MM.1S (cell line): Measurements from ENCODE around the gene HERC4.
"Not testable (repeated sequence)": the region's sequence is repeated elsewhere in the genome, so short reads cannot be mapped to it uniquely, and the experiment has no call there.

Experiments used
- DNase-seq: peaks from one replicate; pipeline ENCODE4 v3.0.0-alpha.2; 2015
- H2AFZ ChIP-seq: fragments of 300-600 bp; sonication (generic); 2 replicates; pipeline ENCODE4 v1.6.0; 2016; ENCODE audit warnings: antibody characterized with exemption, low read length
- H3F3A ChIP-seq: fragments of 300-600 bp; sonication (generic); 2 replicates; pipeline ENCODE4 v1.6.1; 2016; ENCODE audit warnings: mild to moderate bottlenecking, antibody characterized with exemption, low read length, moderate library complexity, mixed read lengths; ENCODE audit not compliant: insufficient read depth
- H3K27ac ChIP-seq: fragments of 300-600 bp; sonication (generic); 2 replicates; pipeline ENCODE4 v1.5.1; 2016; ENCODE audit warnings: mild to moderate bottlenecking, low read length
- H3K27me3 ChIP-seq: fragments of 300-600 bp; sonication (generic); replicated peaks from 2 replicates; pipeline ENCODE4 v1.6.0; 2016; ENCODE audit warnings: low read length; ENCODE audit not compliant: insufficient read depth
- H3K36me3 ChIP-seq: fragments of 300-600 bp; sonication (generic); replicated peaks from 2 replicates; pipeline ENCODE4 v1.6.1; 2016; ENCODE audit warnings: mild to moderate bottlenecking, low read length, mixed read lengths; ENCODE audit not compliant: insufficient read depth
- H3K4me1 ChIP-seq: fragments of 300-600 bp; sonication (generic); 2 replicates; pipeline ENCODE4 v1.6.1; 2016; ENCODE audit warnings: low read length, mixed read lengths
- H3K4me2 ChIP-seq: fragments of 300-600 bp; sonication (generic); 2 replicates; pipeline ENCODE4 v1.6.0; 2016; ENCODE audit warnings: low read depth, low read length
- H3K4me3 ChIP-seq: fragments of 300-600 bp; sonication (generic); 2 replicates; pipeline ENCODE4 v1.5.1; 2016; ENCODE audit warnings: low read length, mixed read lengths
- H3K79me2 ChIP-seq: fragments of 300-600 bp; sonication (generic); 2 replicates; pipeline ENCODE4 v1.6.1; 2016; ENCODE audit warnings: mixed run types, low read length, mixed read lengths
- H3K9ac ChIP-seq: fragments of 300-600 bp; sonication (generic); 2 replicates; pipeline ENCODE4 v1.6.1; 2016; ENCODE audit warnings: low read length, mixed read lengths
- H3K9me2 ChIP-seq: fragments of 300-600 bp; sonication (generic); replicated peaks from 2 replicates; pipeline ENCODE4 v1.6.1; 2016; ENCODE audit warnings: mild to moderate bottlenecking, low read length, mixed read lengths; ENCODE audit not compliant: insufficient read depth
- H3K9me3 ChIP-seq: fragments of 300-600 bp; sonication (generic); replicated peaks from 2 replicates; pipeline ENCODE4 v1.6.1; 2016; ENCODE audit warnings: mild to moderate bottlenecking, low read length, mixed read lengths; ENCODE audit not compliant: insufficient read depth
- H4K20me1 ChIP-seq: fragments of 300-600 bp; sonication (generic); 2 replicates; pipeline ENCODE4 v1.6.1; 2016; ENCODE audit warnings: mild to moderate bottlenecking, low read length, moderate library complexity, mixed read lengths; ENCODE audit not compliant: insufficient read depth
- CTCF ChIP-seq: fragments of 300-600 bp; sonication (generic); IDR thresholded peaks from 2 replicates; pipeline ENCODE4 v1.5.1; 2016; ENCODE audit warnings: antibody characterized with exemption, low read length, mixed read lengths
- EZH2 ChIP-seq: fragments of 300-600 bp; sonication (generic); optimal IDR thresholded peaks from 2 replicates; pipeline ENCODE3; 2017; ENCODE audit warnings: low read depth, mild to moderate bottlenecking, antibody characterized with exemption, low read length, mixed read lengths
- EZH2phosphoT487 ChIP-seq: fragments of 300-600 bp; sonication (generic); IDR thresholded peaks from 2 replicates; pipeline ENCODE4 v1.6.1; 2018; ENCODE audit warnings: antibody characterized with exemption, low read length

Gene HERC4

DNA sequence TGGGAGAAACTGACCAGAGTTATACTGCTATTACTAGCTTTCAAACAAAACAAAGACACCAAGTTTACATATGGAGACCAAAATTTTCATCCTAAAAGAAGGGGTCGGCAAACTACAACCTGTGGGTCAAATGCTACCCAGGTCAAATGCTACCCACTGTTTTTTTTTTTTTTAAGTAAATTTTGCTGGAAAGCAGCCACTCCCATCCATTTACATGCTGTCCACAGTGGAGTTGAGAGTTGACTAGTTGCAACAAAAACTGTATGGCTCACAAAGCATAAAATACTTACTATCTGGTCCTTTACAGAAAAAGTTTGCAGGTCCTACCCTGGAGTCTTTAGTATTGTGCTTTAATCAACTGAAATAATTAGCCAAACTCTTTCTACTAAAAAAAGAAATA is 99.2 kb downstream of the HERC4 start:
- Histone ChIP-seq H3K79me2 (no peaks in the 10 kb centered on the region), H3F3A (no peaks in the 10 kb centered on the region; the same call in 1 of the 2 replicates), H4K20me1 (no peaks in the 10 kb centered on the region), H3K27ac (no peak overlapping the region), H3K9ac (no peak overlapping the region), H2AFZ (no peak overlapping the region), H3K9me2 (no peaks in the 10 kb centered on the region), H3K9me3 (no peaks in the 10 kb centered on the region), H3K27me3 (no peaks in the 10 kb centered on the region), H3K4me1 (no peaks in the 10 kb centered on the region), H3K4me2 (no peak overlapping the region), H3K4me3 (no peak overlapping the region), H3K36me3 (no peaks in the 10 kb centered on the region; the same call in 1 of the 2 replicates)
- DNase-seq, result no peak
- TF ChIP-seq EZH2 (no peak), EZH2phosphoT487 (no peak), CTCF (no peak)

DNA sequence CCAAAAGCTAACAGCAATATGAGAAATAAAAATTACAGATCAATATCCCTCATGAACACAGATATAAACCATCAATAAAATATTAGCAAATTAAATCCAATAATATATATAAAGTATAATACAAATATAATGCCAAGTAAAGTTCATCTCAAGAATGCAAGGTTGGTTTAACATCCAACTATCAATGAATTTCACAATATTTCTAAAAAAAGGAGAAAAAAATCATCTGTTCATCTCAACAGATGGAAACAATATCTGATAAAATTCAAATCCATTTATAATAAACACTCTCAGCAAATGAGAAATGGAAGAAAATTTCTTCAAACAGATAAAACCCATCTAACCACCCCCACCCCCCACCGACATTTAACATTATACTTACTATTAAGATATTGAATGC is 103.8 kb downstream of the HERC4 start:
- Histone ChIP-seq H3K4me3 (no peak overlapping the region), H3K9me2 (no peaks in the 10 kb centered on the region), H3K4me1 (no peaks in the 10 kb centered on the region), H4K20me1 (no peaks in the 10 kb centered on the region), H3K9ac (no peak overlapping the region), H3K27me3 (no peaks in the 10 kb centered on the region), H3K4me2 (no peak overlapping the region), H2AFZ (no peak overlapping the region), H3K27ac (no peak overlapping the region), H3K36me3 (no peaks in the 10 kb centered on the region; the same call in 1 of the 2 replicates), H3K9me3 (no peaks in the 10 kb centered on the region), H3K79me2 (no peaks in the 10 kb centered on the region), H3F3A (no peaks in the 10 kb centered on the region)
- no peak for DNase-seq
- no peak for TF ChIP-seq EZH2
- no peak for TF ChIP-seq EZH2phosphoT487
- TF ChIP-seq CTCF, result no peak

GRCh38 chr10:67969875-67970274 is 105.2 kb downstream of the HERC4 start:
- Histone ChIP-seq H3K36me3 (no peaks in the 10 kb centered on the region; the same call in 1 of the 2 replicates), H4K20me1 (no peaks in the 10 kb centered on the region), H3K27ac (no peak overlapping the region), H3K9me2 (no peaks in the 10 kb centered on the region), H3K27me3 (no peaks in the 10 kb centered on the region), H3K79me2 (no peaks in the 10 kb centered on the region), H3F3A (no peaks in the 10 kb centered on the region), H2AFZ (no peak overlapping the region), H3K4me3 (no peak overlapping the region), H3K9me3 (no peaks in the 10 kb centered on the region), H3K4me1 (no peaks in the 10 kb centered on the region), H3K4me2 (no peak overlapping the region), H3K9ac (no peak overlapping the region)
- DNase-seq, result no peak
- no peak for TF ChIP-seq EZH2
- no peak for TF ChIP-seq EZH2phosphoT487
- TF ChIP-seq CTCF, result no peak

- H3K27ac ChIP-seq, H3K27me3 ChIP-seq, H3K4me1 ChIP-seq, H2AFZ ChIP-seq, H3K9ac ChIP-seq, H3K4me3 ChIP-seq, H4K20me1 ChIP-seq, H3F3A ChIP-seq, DNase-seq, H3K9me3 ChIP-seq, H3K79me2 ChIP-seq, H3K9me2 ChIP-seq, H3K4me2 ChIP-seq, H3K36me3 ChIP-seq: not testable (repeated sequence)
Observed at GRCh38 chr10:67966035-67966434, 109.0 kb downstream of the HERC4 start.
